Stimulated activated effector memory CD8-positive, alpha-beta T cell treated with anti-CD3 and anti-CD28 coated beads, Interleukin-12 subunit alpha, Interleukin-12 subunit beta, amount 100 ng/mL, for 72 hours (primary cell): ENCODE data around the gene WDR88.
A peak's percentile ranks its signal among the peaks of the same experiment; 100 is the strongest.

Experiments used
- ATAC-seq: fragments of 150-1000 bp; cut with Tn5 transposase; 2 replicates; pipeline ENCODE4 v1.10.0; 2021
- DNase-seq, 2 donors: peaks; one replicate each; pipeline ENCODE4 v3.0.0; 2021 to 2022; ENCODE audit warnings: low spot score in 2 of 2
- H3K27ac Mint-ChIP-seq: one replicate; pipeline ENCODE4 v1.8.0; 2022; ENCODE audit warnings: mild to moderate bottlenecking, mixed read lengths
- H3K36me3 Mint-ChIP-seq: one replicate; pipeline ENCODE4 v1.8.0; 2022; ENCODE audit warnings: mild to moderate bottlenecking, mixed read lengths
- H3K4me1 Mint-ChIP-seq: one replicate; pipeline ENCODE4 v1.8.0; 2022; ENCODE audit warnings: mixed read lengths
- H3K4me3 Mint-ChIP-seq: one replicate; pipeline ENCODE4 v1.8.0; 2022; ENCODE audit warnings: mild to moderate bottlenecking, mixed read lengths
- H3K9me3 Mint-ChIP-seq: one replicate; pipeline ENCODE4 v1.8.0; 2022; ENCODE audit warnings: mixed read lengths

Gene WDR88, protein sequence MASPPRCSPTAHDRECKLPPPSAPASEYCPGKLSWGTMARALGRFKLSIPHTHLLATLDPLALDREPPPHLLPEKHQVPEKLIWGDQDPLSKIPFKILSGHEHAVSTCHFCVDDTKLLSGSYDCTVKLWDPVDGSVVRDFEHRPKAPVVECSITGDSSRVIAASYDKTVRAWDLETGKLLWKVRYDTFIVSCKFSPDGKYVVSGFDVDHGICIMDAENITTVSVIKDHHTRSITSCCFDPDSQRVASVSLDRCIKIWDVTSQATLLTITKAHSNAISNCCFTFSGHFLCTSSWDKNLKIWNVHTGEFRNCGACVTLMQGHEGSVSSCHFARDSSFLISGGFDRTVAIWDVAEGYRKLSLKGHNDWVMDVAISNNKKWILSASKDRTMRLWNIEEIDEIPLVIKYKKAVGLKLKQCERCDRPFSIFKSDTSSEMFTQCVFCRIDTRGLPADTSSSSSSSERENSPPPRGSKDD

GRCh38 chr19:33132021-33132420 is at the start of gene WDR88:
TSS of gene WDR88 (plus strand) at chr19:33132114. CDS start at chr19:33132170, 56 bp downstream.
- peaks cover 5% of the 10 kb centered on the region for H3K4me1 Mint-ChIP-seq
- no peak for ATAC-seq
- H3K4me3 Mint-ChIP-seq = no peak within 1 kb of the TSS
- H3K9me3 Mint-ChIP-seq = no peaks in the 10 kb centered on the region
- H3K36me3 Mint-ChIP-seq = peaks cover 46% of the 10 kb centered on the region
- DNase-seq = no peak
- H3K27ac Mint-ChIP-seq = peak within 1 kb of the TSS; percentile 79

GRCh38 chr19:33085570-33086128 is 46.3 kb upstream of the WDR88 start:
- ATAC-seq (no peak), DNase-seq (no peak)
- Mint-ChIP-seq H3K9me3 (no peaks in the 10 kb centered on the region), H3K36me3 (peaks cover 38% of the 10 kb centered on the region), H3K4me3 (no peak overlapping the region), H3K27ac (no peak overlapping the region), H3K4me1 (peaks cover 20% of the 10 kb centered on the region)

DNA sequence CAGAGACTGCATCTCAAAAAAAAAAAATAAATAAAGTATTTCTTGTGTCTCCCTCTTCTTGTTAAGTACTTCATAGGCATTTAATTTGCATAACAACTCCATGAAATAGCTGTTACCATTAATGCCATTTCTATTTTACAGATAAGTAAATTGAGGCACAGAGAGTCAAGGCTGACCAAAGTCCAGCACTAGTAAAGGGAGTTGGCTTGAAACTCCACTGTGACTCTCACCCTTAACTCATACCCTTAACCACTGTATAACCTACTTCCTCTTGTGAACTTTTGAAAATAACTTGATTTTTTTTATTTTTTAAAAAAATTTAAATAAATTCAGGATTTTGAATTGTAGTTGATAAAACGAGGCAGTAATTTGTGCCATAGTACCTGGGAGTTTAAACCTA is 45.0 kb upstream of the WDR88 start:
- Mint-ChIP-seq H3K4me1 (peaks cover 7% of the 10 kb centered on the region), H3K4me3 (no peak overlapping the region), H3K9me3 (no peaks in the 10 kb centered on the region), H3K27ac (no peak overlapping the region), H3K36me3 (peaks cover 48% of the 10 kb centered on the region)
- no peak for ATAC-seq
- DNase-seq = no peak

GRCh38 chr19:33089010-33089409 is 42.9 kb upstream of the WDR88 start:
- H3K27ac Mint-ChIP-seq = no peak overlapping the region
- H3K36me3 Mint-ChIP-seq = peaks cover 64% of the 10 kb centered on the region
- no peak overlapping the region for H3K4me3 Mint-ChIP-seq
- H3K4me1 Mint-ChIP-seq = peaks cover 4% of the 10 kb centered on the region
- DNase-seq (no peak), ATAC-seq (no peak)
- no peaks in the 10 kb centered on the region for H3K9me3 Mint-ChIP-seq

GRCh38 chr19:33090179-33090578 is 41.7 kb upstream of the WDR88 start:
- Mint-ChIP-seq H3K4me3 (no peak overlapping the region), H3K27ac (no peak overlapping the region), H3K36me3 (peaks cover 76% of the 10 kb centered on the region), H3K4me1 (no peaks in the 10 kb centered on the region), H3K9me3 (no peaks in the 10 kb centered on the region)
- DNase-seq (no peak), ATAC-seq (no peak)

- no peak for ATAC-seq
- H3K36me3 Mint-ChIP-seq = peaks cover 98% of the 10 kb centered on the region
Observed at GRCh38 chr19:33093420-33094210, 38.3 kb upstream of the WDR88 start.

GRCh38 chr19:33094436-33095067 is 37.4 kb upstream of the WDR88 start:
- Mint-ChIP-seq H3K9me3 (no peaks in the 10 kb centered on the region), H3K4me3 (no peak overlapping the region), H3K4me1 (no peaks in the 10 kb centered on the region), H3K27ac (no peak overlapping the region), H3K36me3 (peaks cover 98% of the 10 kb centered on the region)
- ATAC-seq (no peak), DNase-seq (no peak)

More at GRCh38 chr19:33093420-33094210, 38.3 kb upstream of the WDR88 start:
- Mint-ChIP-seq H3K9me3 (no peaks in the 10 kb centered on the region), H3K27ac (no peak overlapping the region), H3K4me3 (no peak overlapping the region), H3K4me1 (no peaks in the 10 kb centered on the region)
- DNase-seq = no peak

GRCh38 chr19:33096005-33096404 is 35.9 kb upstream of the WDR88 start:
- DNase-seq (no peak), ATAC-seq (peak; percentile 28)
- Mint-ChIP-seq H3K4me3 (no peak overlapping the region), H3K36me3 (peaks cover 98% of the 10 kb centered on the region), H3K4me1 (no peaks in the 10 kb centered on the region), H3K9me3 (no peaks in the 10 kb centered on the region), H3K27ac (peak overlapping the region; percentile 17)

- no peaks in the 10 kb centered on the region for H3K9me3 Mint-ChIP-seq
- no peak overlapping the region for H3K4me3 Mint-ChIP-seq
- ATAC-seq (no peak), DNase-seq (no peak)
- H3K36me3 Mint-ChIP-seq = peaks cover 100% of the 10 kb centered on the region
- peak overlapping the region; percentile 18 for H3K27ac Mint-ChIP-seq
- H3K4me1 Mint-ChIP-seq = no peaks in the 10 kb centered on the region
Observed at GRCh38 chr19:33098055-33098534, 33.8 kb upstream of the WDR88 start.

DNA sequence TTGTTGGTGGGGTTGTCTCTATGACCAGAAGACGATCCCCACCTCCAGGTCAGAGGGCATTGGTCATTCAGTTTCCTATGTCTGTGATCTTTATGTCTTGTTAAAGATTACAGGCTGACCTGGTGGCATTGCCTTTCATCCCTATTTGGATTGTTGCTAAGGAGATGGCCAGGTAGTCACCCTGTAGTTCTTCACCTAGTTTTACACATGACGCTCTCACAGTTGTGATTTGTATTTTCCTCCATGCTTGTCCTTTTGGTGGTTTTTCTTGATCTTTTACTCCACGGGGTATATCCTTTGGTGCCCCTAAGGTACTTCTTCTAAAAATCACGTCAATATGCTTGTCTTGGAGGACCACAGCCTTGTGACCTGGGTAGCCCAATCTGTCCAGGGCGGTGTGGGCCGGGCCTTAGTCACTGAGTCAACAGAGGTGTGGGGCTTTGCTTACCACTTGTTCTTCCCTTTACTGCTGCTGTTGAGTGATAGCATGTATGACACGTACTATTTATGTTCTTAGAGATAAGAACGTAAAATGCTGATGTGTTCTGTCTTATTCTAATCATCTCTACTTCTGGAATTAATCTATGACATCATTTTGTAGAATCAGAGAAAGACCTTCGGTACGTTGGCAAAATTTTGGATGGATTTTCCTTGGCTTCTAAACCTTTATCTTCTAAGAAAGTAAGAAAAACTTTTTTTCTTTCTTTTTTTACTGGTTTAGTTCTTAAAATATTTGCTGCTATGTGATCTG is 30.8 kb upstream of the WDR88 start:
- peaks cover 100% of the 10 kb centered on the region for H3K36me3 Mint-ChIP-seq

DNA sequence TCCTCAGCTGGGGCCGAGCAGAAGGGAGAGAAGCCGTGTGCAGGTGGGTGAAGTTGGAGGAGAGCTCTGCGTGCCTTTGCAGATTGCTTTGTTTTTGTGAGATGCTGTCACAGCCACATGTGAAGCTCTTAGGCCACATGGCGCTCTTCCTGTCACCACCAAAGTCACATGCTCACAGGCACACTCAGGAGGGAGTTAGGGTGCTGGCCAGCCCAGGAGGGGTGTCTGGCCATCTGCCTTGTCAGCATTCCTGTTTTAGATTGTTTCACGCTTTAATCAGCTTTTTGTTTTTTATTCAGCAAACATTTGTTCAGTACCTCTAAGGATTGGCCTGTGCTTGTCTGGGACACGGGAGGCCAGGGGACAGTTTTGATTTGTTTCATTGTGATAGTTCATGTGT is 29.0 kb upstream of the WDR88 start:
- Mint-ChIP-seq H3K36me3 (peaks cover 100% of the 10 kb centered on the region), H3K9me3 (no peaks in the 10 kb centered on the region), H3K4me3 (no peak overlapping the region), H3K4me1 (no peaks in the 10 kb centered on the region), H3K27ac (no peak overlapping the region)
- ATAC-seq (no peak), DNase-seq (no peak)

More for the DNA sequence above, 30.8 kb upstream of the WDR88 start:
- H3K4me1 Mint-ChIP-seq = no peaks in the 10 kb centered on the region
- H3K9me3 Mint-ChIP-seq = no peaks in the 10 kb centered on the region
- DNase-seq = no peak
- H3K4me3 Mint-ChIP-seq = no peak overlapping the region
- H3K27ac Mint-ChIP-seq = no peak overlapping the region
- ATAC-seq = no peak

GRCh38 chr19:33108161-33108560 is 23.8 kb upstream of the WDR88 start:
- Mint-ChIP-seq H3K27ac (no peak overlapping the region), H3K9me3 (no peaks in the 10 kb centered on the region), H3K36me3 (peaks cover 98% of the 10 kb centered on the region), H3K4me3 (no peak overlapping the region), H3K4me1 (no peaks in the 10 kb centered on the region)
- DNase-seq (no peak), ATAC-seq (no peak)

- Mint-ChIP-seq H3K9me3 (no peaks in the 10 kb centered on the region), H3K4me3 (no peak overlapping the region), H3K27ac (no peak overlapping the region), H3K36me3 (peaks cover 98% of the 10 kb centered on the region), H3K4me1 (no peaks in the 10 kb centered on the region)
- DNase-seq = no peak
- no peak for ATAC-seq
Observed at GRCh38 chr19:33110137-33110910, 21.6 kb upstream of the WDR88 start.

DNA sequence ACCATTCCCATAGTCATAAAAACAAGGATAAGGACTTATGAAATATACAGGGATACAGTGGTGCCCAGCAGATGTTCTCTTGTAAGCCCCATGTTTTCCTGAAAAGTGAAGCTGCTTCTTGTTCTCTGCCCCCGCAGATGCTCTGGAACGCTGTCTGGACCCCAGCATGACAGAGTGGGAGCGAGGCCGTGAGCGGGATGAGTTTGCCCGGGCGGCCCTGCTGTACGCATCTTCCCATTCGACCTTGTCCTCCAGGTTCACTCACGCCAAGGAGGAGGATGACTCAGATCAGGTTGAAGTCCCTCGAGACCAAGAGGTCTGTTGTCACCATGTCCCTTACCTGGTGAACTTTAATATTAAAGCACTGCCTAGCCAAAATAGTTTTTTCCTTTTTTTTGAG is 20.3 kb upstream of the WDR88 start:
- Mint-ChIP-seq H3K4me1 (no peaks in the 10 kb centered on the region), H3K4me3 (no peak overlapping the region), H3K36me3 (peaks cover 98% of the 10 kb centered on the region), H3K9me3 (no peaks in the 10 kb centered on the region), H3K27ac (no peak overlapping the region)
- ATAC-seq (no peak), DNase-seq (no peak)
